IMR-90 (cell line): Measurements from ENCODE around the gene MYH6. TPM values are rescaled to one million over a fixed set of nuclear protein-coding genes. Genes with fewer than 3 reads are reported as not detected.

Source experiments
- ATAC-seq: fragments of 200-7000 bp; cut with Tn5 transposase; 2 replicates; pipeline ENCODE4 v1.9.1; 2020; ENCODE audit warnings: low read depth, mild to moderate bottlenecking, moderate library complexity
- BruUV-seq: library from RNA; stranded (reverse); fragments of 400-500 nt; replicated peaks from 2 replicates; lab custom pipeline; 2021; lab: Mats Ljungman, UMichigan
- CTCF ChIA-PET: fragments of 300-600 bp; formaldehyde crosslinking; extraction: SDS; loops from one replicate; lab custom pipeline; 2021; ENCODE audit warnings: antibody characterized with exemption; lab: Yijun Ruan, JAX
- POLR2A ChIA-PET: fragments of 300-600 bp; sonication (Branson Sonifier 250); formaldehyde crosslinking; loops from one replicate; lab custom pipeline; 2022; ENCODE audit warnings: antibody characterized with exemption; ENCODE audit not compliant: unreplicated experiment; lab: Charles Lee
- DNase-seq: peaks from one replicate; pipeline ENCODE4 v3.0.0; 2013
- H2AFZ ChIP-seq: replicated peaks from 2 replicates; pipeline ENCODE3; 2013; ENCODE audit warnings: low read length, mild to moderate bottlenecking; ENCODE audit not compliant: poor library complexity
- H2AK5ac ChIP-seq: 2 replicates; pipeline ENCODE4 v1.6.1; 2013; ENCODE audit warnings: low read depth, low read length, inconsistent platforms
- H2AK9ac ChIP-seq: replicated peaks from 2 replicates; pipeline ENCODE3; 2013; ENCODE audit warnings: mild to moderate bottlenecking, low read depth, low read length, moderate library complexity; ENCODE audit not compliant: poor library complexity
- H2BK120ac ChIP-seq: 2 replicates; pipeline ENCODE4 v1.6.1; 2013; ENCODE audit warnings: low read depth, low read length, inconsistent platforms
- H2BK15ac ChIP-seq: 3 replicates; pipeline ENCODE4 v1.6.1; 2013; ENCODE audit warnings: low read depth, low read length, inconsistent platforms
- H2BK20ac ChIP-seq: 2 replicates; pipeline ENCODE4 v1.6.1; 2013; ENCODE audit warnings: low read depth, mild to moderate bottlenecking, inconsistent platforms, low read length, moderate library complexity
- H2BK5ac ChIP-seq: 2 replicates; pipeline ENCODE4 v1.6.1; 2013; ENCODE audit warnings: mild to moderate bottlenecking, low read depth, low read length, inconsistent platforms; ENCODE audit not compliant: poor library complexity, severe bottlenecking
- H3K14ac ChIP-seq: replicated peaks from 2 replicates; pipeline ENCODE4 v1.6.1; 2013; ENCODE audit warnings: low read depth, low read length, inconsistent platforms
- H3K18ac ChIP-seq: 2 replicates; pipeline ENCODE4 v1.6.1; 2013; ENCODE audit warnings: low read depth, low read length, control low read depth
- H3K23ac ChIP-seq: 2 replicates; pipeline ENCODE4 v1.6.1; 2013; ENCODE audit warnings: low read depth, low read length, inconsistent platforms
- H3K27ac ChIP-seq: 2 replicates; pipeline ENCODE4 v1.5.1; 2013; ENCODE audit warnings: mild to moderate bottlenecking, control low read depth, low read length; ENCODE audit not compliant: insufficient read depth
- H3K27me3 ChIP-seq: 2 replicates; pipeline ENCODE4 v1.6.1; 2013; ENCODE audit warnings: low read length; ENCODE audit not compliant: control insufficient read depth, insufficient read depth
- H3K36me3 ChIP-seq: 2 replicates; pipeline ENCODE4 v1.6.1; 2013; ENCODE audit warnings: low read length, mixed read lengths; ENCODE audit not compliant: control insufficient read depth, insufficient read depth
- H3K4ac ChIP-seq: 2 replicates; pipeline ENCODE4 v1.6.1; 2013; ENCODE audit warnings: low read depth, low read length, inconsistent platforms
- H3K4me1 ChIP-seq: 2 replicates; pipeline ENCODE4 v1.6.1; 2013; ENCODE audit warnings: low read length, mixed read lengths; ENCODE audit not compliant: control insufficient read depth, insufficient read depth
- H3K4me2 ChIP-seq: 2 replicates; pipeline ENCODE4 v1.6.1; 2013; ENCODE audit warnings: low read depth, mild to moderate bottlenecking, control low read depth, low read length, moderate library complexity
- H3K4me3 ChIP-seq: 2 replicates; pipeline ENCODE4 v1.5.1; 2013; ENCODE audit warnings: low read depth, mild to moderate bottlenecking, control low read depth, low read length, moderate library complexity; ENCODE audit not compliant: insufficient read depth
- H3K56ac ChIP-seq: 2 replicates; pipeline ENCODE4 v1.6.1; 2013; ENCODE audit warnings: low read length, inconsistent platforms; ENCODE audit not compliant: insufficient read depth; ENCODE audit errors: extremely low read depth
- H3K79me1 ChIP-seq, 2 experiments: 2 replicates each; pipeline ENCODE4 v1.6.1; 2013; ENCODE audit warnings: low read length in 2 of 2, inconsistent platforms in 1 of 2, low read depth in 1 of 2
- H3K9ac ChIP-seq: 2 replicates; pipeline ENCODE4 v1.6.1; 2013; ENCODE audit warnings: low read depth, low read length, control low read depth
- H3K9me1 ChIP-seq: 2 replicates; pipeline ENCODE4 v1.6.1; 2013; ENCODE audit warnings: low read length, inconsistent platforms; ENCODE audit not compliant: insufficient read depth
- H3K9me3 ChIP-seq: 2 replicates; pipeline ENCODE4 v1.6.1; 2013; ENCODE audit warnings: low read length; ENCODE audit not compliant: control insufficient read depth, insufficient read depth
- H4K20me1 ChIP-seq: 2 replicates; pipeline ENCODE4 v1.6.1; 2013; ENCODE audit warnings: low read length, inconsistent platforms; ENCODE audit not compliant: insufficient read depth
- H4K5ac ChIP-seq: 2 replicates; pipeline ENCODE4 v1.6.1; 2013; ENCODE audit warnings: mild to moderate bottlenecking, low read depth, low read length, control low read depth
- H4K8ac ChIP-seq, 2 experiments: 2 replicates each; pipeline ENCODE4 v1.6.1; 2013; ENCODE audit warnings: low read depth in 2 of 2, low read length in 2 of 2, control low read depth in 1 of 2, inconsistent platforms in 1 of 2
- H4K91ac ChIP-seq: 2 replicates; pipeline ENCODE4 v1.6.1; 2013; ENCODE audit warnings: low read depth, low read length, inconsistent platforms; ENCODE audit not compliant: insufficient read depth
- CEBPB ChIP-seq: IDR thresholded peaks from 2 replicates; pipeline ENCODE4 v1.6.1; 2012; ENCODE audit warnings: low read depth, low read length, improper control_type of control experiment
- CHD1 ChIP-seq: IDR thresholded peaks from 2 replicates; pipeline ENCODE4 v1.6.1; 2012; ENCODE audit warnings: low read depth, low read length, improper control_type of control experiment
- ELK1 ChIP-seq: fragments of 150-350 bp; IDR thresholded peaks from 2 replicates; pipeline ENCODE4 v1.6.1; 2016; ENCODE audit warnings: low read depth, mild to moderate bottlenecking, low read length, moderate library complexity, borderline replicate concordance
- FOS ChIP-seq: fragments of 150-350 bp; IDR thresholded peaks from 2 replicates; pipeline ENCODE4 v1.6.1; 2016; ENCODE audit warnings: low read depth, low read length
- MAZ ChIP-seq: IDR thresholded peaks from 2 replicates; pipeline ENCODE4 v1.6.1; 2012; ENCODE audit warnings: low read depth, mild to moderate bottlenecking, low read length, improper control_type of control experiment, moderate library complexity, borderline replicate concordance
- MXI1 ChIP-seq: IDR thresholded peaks from 2 replicates; pipeline ENCODE4 v1.6.1; 2012; ENCODE audit warnings: low read depth, mild to moderate bottlenecking, low read length, moderate library complexity, borderline replicate concordance
- NFE2L2 ChIP-seq: fragments of 150-350 bp; IDR thresholded peaks from 2 replicates; pipeline ENCODE4 v1.6.1; 2016; ENCODE audit warnings: low read depth, mild to moderate bottlenecking, low read length
- RAD21 ChIP-seq: IDR thresholded peaks from 2 replicates; pipeline ENCODE4 v1.6.1; 2012; ENCODE audit warnings: low read length, improper control_type of control experiment
- RFX5 ChIP-seq: IDR thresholded peaks from 2 replicates; pipeline ENCODE4 v1.8.0; 2012; ENCODE audit warnings: low read depth, mild to moderate bottlenecking, low read length, moderate library complexity
- WGBS, 2 experiments: methylation state at CpG; one replicate each; pipeline versions ENCODE4 v1.1.5 to v1.1.7; 2013; ENCODE audit warnings: missing lambda C conversion rate in 2 of 2; ENCODE audit not compliant: insufficient read length in 1 of 2; ENCODE audit errors: extremely low coverage in 2 of 2; 5-methylcytosine and 5-hydroxymethylcytosine counted together
- dilution Hi-C: fragments of 300-500 bp; cut with HindIII; formaldehyde crosslinking; loops from one replicate; pipeline ENCODE4 v1.14.3; 2018; ENCODE audit warnings: low sequenced_read_pairs; ENCODE audit not compliant: unreplicated experiment
- in situ Hi-C: fragments of 300-500 bp; cut with MboI; formaldehyde crosslinking; loops from 3 replicates; pipeline ENCODE4 v1.14.3; 2019; ENCODE audit warnings: low sequenced_read_pairs, inconsistent platforms, mixed read lengths
- intact Hi-C: fragments of 100-400 bp; cut with micrococcal nuclease; formaldehyde crosslinking; loops from 2 replicates; pipeline ENCODE4 v1.10.0; 2022
- polyA plus RNA-seq, 3 experiments: library from polyadenylated mRNA; depleted of rRNA; stranded (reverse); fragments of >200 nt; gene quantifications; 2 replicates each; pipeline ENCODE4 v1.2.3, GENCODE V29; 2012; ENCODE audit warnings: low replicate concordance in 1 of 3
- total RNA-seq: library from RNA; depleted of rRNA; stranded (reverse); fragments of >200 nt; gene quantifications from 2 replicates; pipeline ENCODE4 v1.2.3, GENCODE V29; 2012
- TF ChIP-seq, protein P1 (sequence below): conservative IDR thresholded peaks from 2 replicates; pipeline ENCODE4 v1.5.1; 2012; ENCODE audit warnings: mild to moderate bottlenecking, low read depth, low read length, improper control_type of control experiment

The MYH6 gene
- total and polyA plus RNA-seq, 2 of the 4 experiments (the other 2 are of a cell fraction): not detected

DNA sequence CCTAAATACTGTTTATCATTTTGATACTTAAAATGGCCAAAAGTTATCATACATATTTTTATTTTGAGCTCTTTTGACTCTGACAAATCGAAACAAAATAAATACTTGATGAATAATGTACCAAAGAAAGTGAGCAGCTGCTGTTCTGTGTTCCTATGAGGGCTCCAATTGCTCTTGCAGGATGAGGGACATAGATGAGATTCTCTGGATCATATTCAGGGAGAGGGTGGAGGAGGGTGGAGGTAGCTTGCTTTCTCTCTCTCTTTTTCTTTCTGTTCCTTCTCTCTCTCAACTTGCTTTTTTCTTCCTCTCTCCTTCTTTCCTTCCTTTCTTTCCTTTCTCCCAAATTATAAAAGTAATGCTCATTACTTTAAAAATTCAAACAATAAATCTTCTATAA is 36.2 kb upstream of the MYH6 start:
- ATAC-seq: no peak
- intact Hi-C loops: no loop called here
- no peaks in the 10 kb centered on the region for H3K9me3 ChIP-seq
- H3K79me1 ChIP-seq: no peaks in the 10 kb centered on the region
- H3K4me1 ChIP-seq: no peaks in the 10 kb centered on the region
- H2AFZ ChIP-seq: no peak overlapping the region
- H3K4me2 ChIP-seq: no peak overlapping the region
- H2AK5ac ChIP-seq: no peak overlapping the region
- H2BK120ac ChIP-seq: no peak overlapping the region
- H3K14ac ChIP-seq: no peak overlapping the region
- in situ Hi-C loops: no loop called here
- no peak overlapping the region for H3K9ac ChIP-seq
- no peak overlapping the region for H3K4ac ChIP-seq
- no peak overlapping the region for H3K23ac ChIP-seq
- H4K91ac ChIP-seq: no peak overlapping the region
- H2AK9ac ChIP-seq: no peak overlapping the region
- peaks cover 18% of the 10 kb centered on the region for H3K27me3 ChIP-seq
- no peak overlapping the region for H3K27ac ChIP-seq
- H4K8ac ChIP-seq: no peak overlapping the region
- BruUV-seq: no TSS peak
- no peak overlapping the region for H2BK5ac ChIP-seq
- no peak overlapping the region for H3K4me3 ChIP-seq
- ChIA-PET CTCF (interaction anchor here (0.7 kb wide), 1 partner anchor 10 kb away, joined by 3 read pairs; no protein-coding TSS in a partner anchor), POLR2A (no interaction called here)
- no peaks in the 10 kb centered on the region; the same call in 1 of the 2 replicates for H3K9me1 ChIP-seq
- TF ChIP-seq, protein P1, sequence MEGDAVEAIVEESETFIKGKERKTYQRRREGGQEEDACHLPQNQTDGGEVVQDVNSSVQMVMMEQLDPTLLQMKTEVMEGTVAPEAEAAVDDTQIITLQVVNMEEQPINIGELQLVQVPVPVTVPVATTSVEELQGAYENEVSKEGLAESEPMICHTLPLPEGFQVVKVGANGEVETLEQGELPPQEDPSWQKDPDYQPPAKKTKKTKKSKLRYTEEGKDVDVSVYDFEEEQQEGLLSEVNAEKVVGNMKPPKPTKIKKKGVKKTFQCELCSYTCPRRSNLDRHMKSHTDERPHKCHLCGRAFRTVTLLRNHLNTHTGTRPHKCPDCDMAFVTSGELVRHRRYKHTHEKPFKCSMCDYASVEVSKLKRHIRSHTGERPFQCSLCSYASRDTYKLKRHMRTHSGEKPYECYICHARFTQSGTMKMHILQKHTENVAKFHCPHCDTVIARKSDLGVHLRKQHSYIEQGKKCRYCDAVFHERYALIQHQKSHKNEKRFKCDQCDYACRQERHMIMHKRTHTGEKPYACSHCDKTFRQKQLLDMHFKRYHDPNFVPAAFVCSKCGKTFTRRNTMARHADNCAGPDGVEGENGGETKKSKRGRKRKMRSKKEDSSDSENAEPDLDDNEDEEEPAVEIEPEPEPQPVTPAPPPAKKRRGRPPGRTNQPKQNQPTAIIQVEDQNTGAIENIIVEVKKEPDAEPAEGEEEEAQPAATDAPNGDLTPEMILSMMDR: no peak
- TF ChIP-seq NFE2L2 (no peak), ELK1 (no peak), CEBPB (no peak), CHD1 (no peak), RAD21 (no peak), MXI1 (no peak), FOS (no peak), MAZ (no peak), RFX5 (no peak)
- dilution Hi-C loops: no loop called here
- H4K20me1 ChIP-seq: no peaks in the 10 kb centered on the region
- WGBS, 2 experiments: no CpG with 5 or more reads among the region's 1 CpG
- no peak overlapping the region for H4K5ac ChIP-seq
- H3K18ac ChIP-seq: no peak overlapping the region
- DNase-seq: no peak
- no peak overlapping the region for H2BK20ac ChIP-seq
- H3K36me3 ChIP-seq: no peaks in the 10 kb centered on the region
- no peak overlapping the region for H3K56ac ChIP-seq
- no peak overlapping the region for H2BK15ac ChIP-seq
